K562 (cell line): ENCODE results near the gene TEAD3. TPM values are rescaled to one million over a fixed set of nuclear protein-coding genes. Genes with fewer than 3 reads are reported as not detected.

Experiments used
- ATAC-seq: fragments of 200-7000 bp; cut with Tn5 transposase; 3 replicates; pipeline ENCODE4 v1.9.1; 2020; ENCODE audit warnings: moderate library complexity
- BruUV-seq: library from RNA; stranded (reverse); fragments of 400-500 nt; replicated peaks from 2 replicates; lab custom pipeline; 2021; lab: Mats Ljungman, UMichigan
- CTCF ChIA-PET: fragments of 300-600 bp; formaldehyde crosslinking; extraction: SDS; loops from one replicate; lab custom pipeline; 2021; ENCODE audit warnings: low intra/inter-chr PET ratio; lab: Yijun Ruan, JAX
- POLR2A ChIA-PET: fragments of 300-600, 350-650 bp; sonication (Branson Sonifier 250); formaldehyde crosslinking; extraction: SDS; loops from one replicate; lab custom pipeline; 2021; ENCODE audit warnings: antibody characterized with exemption, inconsistent platforms; lab: Yijun Ruan, JAX
- DNase-seq, 4 experiments: peaks; one replicate each; pipeline versions ENCODE4 v3.0.0 to v3.0.0-alpha.2; 2011 to 2018; ENCODE audit warnings: low spot score in 3 of 4, mixed read lengths in 3 of 4; ENCODE audit errors: extremely low read depth in 1 of 4
- FAIRE-seq: peaks from 2 replicates; lab custom pipeline; 2011; peaks lifted over from hg19 to GRCh38; lab: Jason Lieb, UNC
- H2AFZ ChIP-seq: 2 replicates; pipeline ENCODE4 v1.6.0; 2011; ENCODE audit warnings: low read depth, low read length, control low read depth, inconsistent platforms
- H3K27ac ChIP-seq: fragments of 200-600 bp; 3 replicates; pipeline ENCODE4 v1.8.0; 2011; ENCODE audit warnings: low read depth, mild to moderate bottlenecking, control low read depth, inconsistent platforms, low read length, moderate library complexity, mixed read lengths; ENCODE audit errors: extremely low read depth
- H3K27me3 ChIP-seq, 2 experiments: fragments of 300-600 bp in 1 of 2; 2 replicates in 1 of 2; 3 replicates in 1 of 2; pipeline versions ENCODE4 v1.6.0 to v1.8.0; 2011; ENCODE audit warnings: inconsistent platforms in 2 of 2, low read length in 2 of 2, mild to moderate bottlenecking in 1 of 2, mixed read lengths in 1 of 2, moderate library complexity in 1 of 2; ENCODE audit not compliant: control insufficient read depth in 2 of 2, insufficient read depth in 2 of 2
- H3K36me3 ChIP-seq: fragments of 300-600 bp; 3 replicates; pipeline ENCODE4 v1.8.0; 2011; ENCODE audit warnings: mild to moderate bottlenecking, low read length, inconsistent platforms; ENCODE audit not compliant: control insufficient read depth, insufficient read depth
- H3K4me1 ChIP-seq, 2 experiments: fragments of 200-600 bp in 1 of 2; replicated peaks in 1 of 2; 2 replicates in 1 of 2; 3 replicates in 1 of 2; pipeline versions ENCODE4 v1.5.1 to v1.8.0; 2011; ENCODE audit warnings: inconsistent platforms in 2 of 2, low read length in 2 of 2, mild to moderate bottlenecking in 1 of 2, mixed read lengths in 1 of 2, moderate library complexity in 1 of 2; ENCODE audit not compliant: control insufficient read depth in 2 of 2, insufficient read depth in 2 of 2
- H3K4me2 ChIP-seq: 2 replicates; pipeline ENCODE4 v1.6.1; 2011; ENCODE audit warnings: low read length, control low read depth, inconsistent platforms, mixed read lengths; ENCODE audit not compliant: insufficient read depth
- H3K4me3 ChIP-seq: fragments of 200-600 bp; sonication (generic), shearing (Covaris generic); 2 replicates; pipeline ENCODE4 v1.5.1; 2016; ENCODE audit warnings: control low read depth, inconsistent platforms
- H3K79me2 ChIP-seq: fragments of 200-600 bp; 3 replicates; pipeline ENCODE4 v1.8.0; 2011; ENCODE audit warnings: low read length, inconsistent platforms; ENCODE audit not compliant: control insufficient read depth, insufficient read depth
- H3K9ac ChIP-seq, 2 experiments: 2 replicates each; pipeline versions ENCODE4 v1.6.0 to v1.6.1; 2011; ENCODE audit warnings: low read depth in 2 of 2, low read length in 2 of 2, control low read depth in 1 of 2, inconsistent platforms in 1 of 2, mild to moderate bottlenecking in 1 of 2, mixed read lengths in 1 of 2; ENCODE audit not compliant: insufficient read depth in 1 of 2
- H3K9me1 ChIP-seq: one replicate; pipeline ENCODE4 v1.6.0; 2011; ENCODE audit warnings: inconsistent platforms, mild to moderate bottlenecking, low read length, moderate library complexity; ENCODE audit not compliant: control insufficient read depth, insufficient read depth
- H3K9me3 ChIP-seq: replicated peaks from 2 replicates; pipeline ENCODE4 v1.5.1; 2011; ENCODE audit warnings: low read depth, low read length, inconsistent platforms; ENCODE audit not compliant: control insufficient read depth, insufficient read depth
- H4K20me1 ChIP-seq: replicated peaks from 2 replicates; pipeline ENCODE4 v1.6.1; 2011; ENCODE audit warnings: low read length, inconsistent platforms, mixed read lengths; ENCODE audit not compliant: control insufficient read depth, insufficient read depth
- CBX3 ChIP-seq, 2 experiments: IDR thresholded peaks; 1 replicate in 1 of 2; 2 replicates in 1 of 2; pipeline ENCODE4 v1.6.1; 2012; ENCODE audit warnings: inconsistent platforms in 2 of 2, low read length in 2 of 2, borderline replicate concordance in 1 of 2, control low read depth in 1 of 2
- CREM ChIP-seq: IDR thresholded peaks from 2 replicates; pipeline ENCODE4 v1.6.1; 2014; ENCODE audit warnings: antibody characterized with exemption, low read depth
- DMBX1 ChIP-seq: fragments of 250-450 bp; sonication (Bioruptor Pico); IDR thresholded peaks from 2 replicates; pipeline ENCODE4 v1.8.0; 2022; ENCODE audit warnings: inconsistent platforms, mild to moderate bottlenecking, moderate library complexity, borderline replicate concordance
- E2F3 ChIP-seq: fragments of 250-450 bp; sonication (Bioruptor Pico); IDR thresholded peaks from 2 replicates; pipeline ENCODE4 v1.4.0; 2020; ENCODE audit warnings: mild to moderate bottlenecking
- ETV5 ChIP-seq: sonication (generic); formaldehyde crosslinking; IDR thresholded peaks from 2 replicates; pipeline ENCODE4 v1.4.0; 2020; ENCODE audit warnings: low read depth, mild to moderate bottlenecking, missing genetic modification reagents
- FOXK1 ChIP-seq: sonication (generic); formaldehyde crosslinking; IDR thresholded peaks from 2 replicates; pipeline ENCODE4 v1.8.0; 2022; ENCODE audit warnings: missing genetic modification reagents, mild to moderate bottlenecking, borderline replicate concordance
- GTF2E2 ChIP-seq: fragments of 200-800 bp; sonication (Bioruptor generic); IDR thresholded peaks from 2 replicates; pipeline ENCODE4 v1.6.1; 2016; ENCODE audit warnings: missing genetic modification characterization, missing compliant biosample characterization
- IRF2 ChIP-seq: sonication (generic); formaldehyde crosslinking; IDR thresholded peaks from 2 replicates; pipeline ENCODE4 v1.8.1; 2022; ENCODE audit warnings: mild to moderate bottlenecking, missing genetic modification reagents
- L3MBTL2 ChIP-seq: fragments of 450-650 bp; IDR thresholded peaks from 2 replicates; pipeline ENCODE4 v1.6.1; 2016; ENCODE audit warnings: mild to moderate bottlenecking, moderate library complexity
- MTA2 ChIP-seq: fragments of 450-650 bp; IDR thresholded peaks from 2 replicates; pipeline ENCODE4 v1.6.1; 2016; ENCODE audit warnings: low read depth
- RCOR1 ChIP-seq, 2 experiments: IDR thresholded peaks; 2 replicates each; pipeline ENCODE4 v1.6.1; 2012; ENCODE audit warnings: low read depth in 2 of 2, low read length in 2 of 2, borderline replicate concordance in 1 of 2, improper control_type of control experiment in 1 of 2
- SIX5 ChIP-seq, 2 experiments: IDR thresholded peaks; 2 replicates each; pipeline ENCODE4 v1.6.1; 2011; ENCODE audit warnings: low read length in 2 of 2, borderline replicate concordance in 1 of 2, low read depth in 1 of 2, mild to moderate bottlenecking in 1 of 2, moderate library complexity in 1 of 2; ENCODE audit not compliant: insufficient read depth in 1 of 2
- SLC30A9 ChIP-seq: fragments of 250-450 bp; sonication (Bioruptor Pico); IDR thresholded peaks from 2 replicates; pipeline ENCODE4 v1.8.0; 2022; ENCODE audit warnings: mild to moderate bottlenecking, moderate library complexity
- SP1 ChIP-seq: sonication (generic); formaldehyde crosslinking; IDR thresholded peaks from 2 replicates; pipeline ENCODE4 v1.8.1; 2022; ENCODE audit warnings: mild to moderate bottlenecking, missing genetic modification reagents
- STAT5A ChIP-seq: IDR thresholded peaks from 2 replicates; pipeline ENCODE4 v1.6.1; 2012; ENCODE audit warnings: low read length, inconsistent platforms, borderline replicate concordance
- ZKSCAN1 ChIP-seq: fragments of 150-350 bp; IDR thresholded peaks from 2 replicates; pipeline ENCODE4 v1.6.1; 2016; ENCODE audit warnings: low read depth, low read length
- ZNF121 ChIP-seq: sonication (generic); formaldehyde crosslinking; conservative IDR thresholded peaks from 2 replicates; pipeline ENCODE4 v1.8.0; 2022; ENCODE audit warnings: missing genetic modification reagents
- ZNF232 ChIP-seq: sonication (generic); formaldehyde crosslinking; IDR thresholded peaks from 2 replicates; pipeline ENCODE4 v1.8.0; 2022; ENCODE audit warnings: mild to moderate bottlenecking, missing genetic modification reagents
- ZNF282 ChIP-seq: sonication (generic); formaldehyde crosslinking; IDR thresholded peaks from 2 replicates; pipeline ENCODE4 v1.8.1; 2023; ENCODE audit warnings: missing genetic modification reagents
- ZNF584 ChIP-seq: fragments of 200-800 bp; sonication (Bioruptor generic); IDR thresholded peaks from 2 replicates; pipeline ENCODE4 v1.6.1; 2016; ENCODE audit warnings: low read depth, mild to moderate bottlenecking, missing genetic modification characterization, missing compliant biosample characterization
- ZNF77 ChIP-seq: fragments of 250-450 bp; sonication (Bioruptor Pico); IDR thresholded peaks from 2 replicates; pipeline ENCODE4 v1.5.0; 2020
- WGBS: fragments of 100-300 bp; shearing (Covaris generic); methylation state at CpG from one replicate; pipeline ENCODE4 v1.1.6; 2016; ENCODE audit warnings: low coverage, mixed read lengths; ENCODE audit not compliant: insufficient coverage; ENCODE audit errors: missing lambda C conversion rate; 5-methylcytosine and 5-hydroxymethylcytosine counted together
- in situ Hi-C: fragments of 300-500 bp; cut with MboI; formaldehyde crosslinking; loops from 4 replicates; pipeline ENCODE4 v1.15.0; 2018; ENCODE audit warnings: inconsistent platforms, mixed read lengths
- intact Hi-C: fragments of 100-400 bp; cut with micrococcal nuclease; formaldehyde crosslinking; loops from 2 replicates; pipeline ENCODE4 v1.14.2; 2022
- polyA plus RNA-seq, 8 experiments: library from polyadenylated mRNA; depleted of rRNA in 4 of 8; stranded (reverse) in 5 of 8; unstranded in 3 of 8; fragments of >200 nt; fragmentation: Nextera tagmentation in 2 of 8; fragmentation: Illumina TruSeq in 1 of 8; extraction: Ambion mirVana in 2 of 8; extraction: Trizol in 1 of 8; gene quantifications; 2 replicates each; pipeline versions ENCODE4 v1.2.1 to v1.2.3, GENCODE V29; 2011 to 2014; ENCODE audit warnings: inconsistent platforms in 1 of 8, missing spikeins in 1 of 8
- total RNA-seq, 7 experiments: library from RNA; depleted of rRNA in 6 of 7; stranded (reverse); fragments of >200 nt in 6 of 7; fragmentation: Illumina TruSeq in 2 of 7; extraction: Trizol in 2 of 7; gene quantifications; 2 replicates each; pipeline versions ENCODE4 v1.2.1 to v1.2.3, GENCODE V29; 2011 to 2021; ENCODE audit warnings: low replicate concordance in 1 of 7

Gene TEAD3
- total and polyA plus RNA-seq, 9 of the 15 experiments (the other 6 are each of a cell fraction or from before 2014, with no cell fraction given): 0.63 to 13.2 (median 3.3) TPM

GRCh38 chr6:35497571-35498421 lies 917 bp upstream of the TEAD3 start (continued):
- peak; percentile 58; the same call in 1 of the 2 replicates for TF ChIP-seq SP1 (CRISPR knock-in tag)
- no peak for TF ChIP-seq ZKSCAN1
- no peak for TF ChIP-seq RCOR1 (IDR thresholded peaks at IDR 0.05; ENCODE audit: borderline replicate concordance in 1 of 2, low read depth in 2 of 2, low read length in 2 of 2)
- TF ChIP-seq SLC30A9: no peak

GRCh38 chr6:35496036-35496840 lies 641 bp downstream of the TEAD3 start:
- H3K9ac ChIP-seq: peak overlapping the region; percentile 70 to 91
- peaks cover 3% of the 10 kb centered on the region for H3K9me1 ChIP-seq
- H3K9me3 ChIP-seq: no peaks in the 10 kb centered on the region
- CTCF ChIA-PET: interaction anchor here (0.7 kb wide), 1 partner anchor 686 kb away, joined by 3 read pairs; no protein-coding TSS in a partner anchor
- H4K20me1 ChIP-seq: peaks cover 24% of the 10 kb centered on the region; the same call in 1 of the 2 replicates
- H3K79me2 ChIP-seq: peaks cover 36% of the 10 kb centered on the region
- peak; percentile 63 for ATAC-seq
- peaks cover 42 to 60% of the 10 kb centered on the region in 2 experiments for H3K4me1 ChIP-seq
- peak overlapping the region; percentile 69 for H2AFZ ChIP-seq
- H3K4me2 ChIP-seq: peak overlapping the region; percentile 74
- H3K27ac ChIP-seq: peak overlapping the region; percentile 67
- peak; percentile 15 for FAIRE-seq
- no TSS peak for BruUV-seq
- peak overlapping the region; percentile 69 for H3K4me3 ChIP-seq
- POLR2A ChIA-PET: interaction anchor here (0.5 to 3.5 kb wide), 16 partner anchors 9 to 466 kb away, joined by 3 to 50 read pairs (median 4); partner anchors contain the start of genes RPL10A and ZNF76
- no peaks in the 10 kb centered on the region for H3K36me3 ChIP-seq
- DNase-seq: peak; percentile 71 to 82 (median 77)
- WGBS: 3% methylated on average over 53 of the region's 63 CpGs
- in situ Hi-C loops: no loop called here
- H3K27me3 ChIP-seq: no peaks in the 10 kb centered on the region
- intact Hi-C loops: no loop called here
- TF ChIP-seq ZNF282: no peak
- TF ChIP-seq IRF2 (CRISPR knock-in tag): no peak
- no peak for TF ChIP-seq ZNF232
- TF ChIP-seq E2F3 (CRISPR knock-in tag): no peak
- TF ChIP-seq ZNF77 (CRISPR knock-in tag): no peak
- TF ChIP-seq CREM: no peak
- no peak for TF ChIP-seq ETV5 (CRISPR knock-in tag)
- no peak for TF ChIP-seq DMBX1 (CRISPR knock-in tag)
- no peak for TF ChIP-seq GTF2E2
- TF ChIP-seq SIX5 (IDR thresholded peaks at IDR 0.05; ENCODE audit: borderline replicate concordance in 1 of 2, insufficient read depth in 1 of 2, low read depth in 1 of 2, low read length in 2 of 2): no peak
- TF ChIP-seq STAT5A: no peak
- TF ChIP-seq MTA2: no peak
- peak; percentile 32; the same call in 1 of the 2 replicates for TF ChIP-seq L3MBTL2
- no peak for TF ChIP-seq FOXK1
- TF ChIP-seq ZNF121 (CRISPR knock-in tag): peak; percentile 99
- TF ChIP-seq CBX3 (IDR thresholded peaks at IDR 0.05; ENCODE audit: borderline replicate concordance in 1 of 2, low read length in 2 of 2): no peak
- TF ChIP-seq ZNF584 (CRISPR knock-in tag): no peak
